GM19324 (cell line): ENCODE results near the gene LRSAM1.

Source experiments
- ATAC-seq: cut with Tn5 transposase; IDR thresholded peaks from one replicate; pipeline ENCODE4 v1.9.1; 2021; ENCODE audit warnings: mild to moderate bottlenecking, moderate library complexity; ENCODE audit not compliant: unreplicated experiment, low FRiP score

Gene LRSAM1

DNA sequence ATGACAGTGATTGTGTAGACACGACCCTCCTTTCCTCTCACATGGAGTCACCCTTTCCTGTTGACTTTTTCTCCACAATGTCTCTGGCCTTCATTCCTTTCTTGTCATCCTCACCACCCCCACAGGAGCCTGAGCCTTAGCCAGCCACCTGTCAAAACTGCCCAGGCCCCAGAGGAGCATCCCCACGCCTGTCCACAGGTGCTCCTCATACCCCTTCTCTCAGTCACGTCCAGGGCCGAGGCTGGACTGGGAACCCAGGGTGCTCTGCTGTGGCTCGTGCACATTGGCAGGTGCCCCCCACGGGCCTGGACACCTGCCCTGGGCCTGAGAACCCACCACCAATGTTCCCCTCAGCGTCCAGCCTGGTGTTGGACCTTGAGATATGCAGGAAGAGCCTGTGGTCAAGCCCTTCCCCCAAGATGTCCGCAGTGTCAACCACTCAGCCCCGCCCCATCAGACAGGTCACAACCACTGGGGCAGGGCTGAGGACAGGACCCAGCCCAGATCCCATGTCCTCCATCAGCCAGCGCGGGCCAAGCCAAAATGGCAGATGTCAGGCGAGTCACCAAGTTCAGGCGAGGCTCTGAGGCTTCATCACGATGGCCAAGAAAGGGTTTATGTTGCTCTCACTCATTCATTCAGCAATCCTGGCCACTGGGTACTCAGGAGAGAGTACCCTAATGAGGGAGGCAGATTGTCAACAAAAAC lies 95.0 kb downstream of the LRSAM1 start:
- no peak for ATAC-seq

GRCh38 chr9:127548352-127548881 lies 97.1 kb downstream of the LRSAM1 start:
- no peak for ATAC-seq

- ATAC-seq: no peak
Observed at GRCh38 chr9:127549218-127549617, 97.9 kb downstream of the LRSAM1 start.

DNA sequence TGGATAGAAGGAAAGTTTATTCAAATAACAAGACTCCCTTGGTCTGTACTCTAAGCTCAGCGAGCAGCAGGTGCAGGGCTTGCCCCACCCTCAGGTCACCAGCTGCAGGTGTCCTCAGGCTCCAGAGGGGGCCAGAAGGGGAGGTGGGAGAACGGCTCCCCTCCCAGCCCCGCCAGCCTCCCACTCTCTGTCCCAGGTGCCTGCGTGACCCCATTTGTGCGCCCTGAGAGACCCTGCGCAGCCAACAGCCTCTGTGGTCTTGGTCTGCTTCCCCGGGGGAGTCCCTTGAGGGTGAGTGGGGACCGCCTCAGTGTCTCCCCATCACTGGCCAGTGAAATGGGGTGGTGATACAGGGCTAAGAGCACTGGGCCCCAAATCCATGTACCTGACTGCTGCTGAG lies 98.4 kb downstream of the LRSAM1 start:
- no peak for ATAC-seq

DNA sequence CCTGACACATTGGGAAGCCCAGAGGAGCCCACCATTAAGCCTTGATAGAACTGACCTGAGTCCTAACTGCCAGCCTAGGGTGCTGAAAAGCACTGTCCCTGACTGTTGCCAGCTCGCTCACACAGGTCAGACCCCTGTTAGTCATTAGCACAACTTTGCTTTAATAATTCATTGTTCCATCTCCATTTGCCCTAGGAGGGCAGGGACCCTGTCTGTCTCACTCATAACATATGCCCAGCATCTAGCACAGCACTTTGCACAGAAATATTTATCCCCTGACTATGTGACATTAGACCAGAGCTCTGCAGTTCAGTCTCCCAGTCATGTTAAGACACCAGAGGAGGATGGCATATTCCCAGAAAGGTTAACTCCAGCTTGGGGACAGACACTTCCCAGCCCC lies 99.0 kb downstream of the LRSAM1 start:
- no peak for ATAC-seq

DNA sequence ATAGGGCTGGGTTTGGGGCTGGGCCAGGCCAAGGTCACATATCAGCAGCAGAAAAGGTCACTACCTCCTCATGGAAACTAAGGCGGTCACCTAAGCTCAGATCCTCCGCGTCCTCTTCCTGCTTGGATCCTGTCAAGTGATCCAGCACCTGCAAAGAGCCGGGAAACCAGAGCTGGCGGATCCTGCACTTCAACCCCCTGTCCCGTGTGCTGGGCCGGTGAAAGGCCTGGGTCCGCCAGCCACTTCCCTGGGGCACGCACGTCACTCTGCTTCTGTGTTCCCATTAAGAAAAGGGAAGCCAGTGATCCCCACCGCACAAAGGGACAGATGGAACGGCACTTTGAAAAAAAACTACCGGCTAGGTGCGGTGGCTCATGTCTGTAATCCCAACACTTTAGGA lies 99.4 kb downstream of the LRSAM1 start:
- no peak for ATAC-seq
